ENCODE measurements around the gene SLC44A5. TPM values are rescaled to one million over a fixed set of nuclear protein-coding genes. Genes with fewer than 3 reads are reported as not detected.

SLC44A5 gene
- total and polyA plus RNA-seq, 10 of the 15 experiments (the other 5 are each of a cell fraction or from before 2014, with no cell fraction given), result 0.04 to 1.3 TPM; not detected in 8

- no peak for TF ChIP-seq TCF7 (IDR thresholded peaks at IDR 0.05; ENCODE audit: borderline replicate concordance)
- no peak for TF ChIP-seq SMAD5 (IDR thresholded peaks at IDR 0.05; ENCODE audit: low read depth)
- no peak for TF ChIP-seq ELK1 (IDR thresholded peaks at IDR 0.05; ENCODE audit: low read depth, low read length)
- no peak for TF ChIP-seq PAX8 (IDR thresholded peaks at IDR 0.05)
- no peak for TF ChIP-seq SP1 (IDR thresholded peaks at IDR 0.05; ENCODE audit: low read depth, low read length)
- TF ChIP-seq CREM (IDR thresholded peaks at IDR 0.05; ENCODE audit: low read depth), result no peak
- TF ChIP-seq BCL11A (IDR thresholded peaks at IDR 0.05; ENCODE audit: low read depth, low read length), result no peak
- no peak for TF ChIP-seq CBX3 (IDR thresholded peaks at IDR 0.05; ENCODE audit: borderline replicate concordance, low read depth)
- no peak for TF ChIP-seq IRF3 (IDR thresholded peaks at IDR 0.05)
- no peak for TF ChIP-seq TCF12 (IDR thresholded peaks at IDR 0.05; ENCODE audit: low read depth, low read length)
Measured at GRCh38 chr1:75444220-75444619, 166.7 kb downstream of the SLC44A5 start (continued).

GRCh38 chr1:75440274-75440673 lies 170.6 kb downstream of the SLC44A5 start:
- Histone ChIP-seq H3K4me1 (ENCODE audit: control insufficient read depth, insufficient read depth, low read length) (no peaks in the 10 kb centered on the region), H3K27ac (ENCODE audit: control insufficient read depth, insufficient read depth) (no peak overlapping the region), H3K36me3 (ENCODE audit: control insufficient read depth in 2 of 2, insufficient read depth in 2 of 2, low read length in 1 of 2) (no peaks in the 10 kb centered on the region), H4K20me1 (ENCODE audit: control insufficient read depth, insufficient read depth) (no peaks in the 10 kb centered on the region), H3K27me3 (replicated peaks in 1 of 2; ENCODE audit: control insufficient read depth in 2 of 2, insufficient read depth in 2 of 2, low read length in 1 of 2) (no peaks in the 10 kb centered on the region), H3K9me3 (replicated peaks; ENCODE audit: control insufficient read depth, insufficient read depth, low read length) (no peaks in the 10 kb centered on the region), H3K4me3 (no peak overlapping the region), H3K4me2 (ENCODE audit: control insufficient read depth, insufficient read depth) (no peak overlapping the region), H2AFZ (ENCODE audit: control insufficient read depth, low read depth, low read length) (no peak overlapping the region), H3K9ac (ENCODE audit: control insufficient read depth, insufficient read depth, low read length) (no peak overlapping the region), H3K79me2 (ENCODE audit: control insufficient read depth, insufficient read depth, low read length) (no peaks in the 10 kb centered on the region)
- FAIRE-seq (no peak), DNase-seq (ENCODE audit: low read depth, low spot score) (no peak), ATAC-seq (no peak)
- in situ Hi-C loops (cut with MboI), result no loop called here
- intact Hi-C loops (cut with micrococcal nuclease; ENCODE audit: unreplicated experiment), result no loop called here
- no TSS peak for BruUV-seq (replicated peaks)
- ChIA-PET RAD21 (ENCODE audit: unreplicated experiment) (no interaction called here), POLR2A (no interaction called here), CTCF (no interaction called here), SMC1A (ENCODE audit: uncharacterized antibody, unreplicated experiment) (interaction anchor here (0.6 kb wide), 1 partner anchor 411 kb away, joined by 3 read pairs; no protein-coding TSS in a partner anchor)
- WGBS (ENCODE audit: insufficient coverage, insufficient replicate concordance, low lambda C conversion rate, missing lambda C conversion rate), result 0% methylated on average over 2 of the region's 2 CpGs
- TF ChIP-seq NFXL1 (IDR thresholded peaks at IDR 0.05; ENCODE audit: borderline replicate concordance) (no peak), EZH2 (IDR thresholded peaks at IDR 0.05; ENCODE audit: borderline replicate concordance, control insufficient read depth, low read depth, low read length) (no peak), SMARCA5 (IDR thresholded peaks at IDR 0.05) (no peak), ZBED1 (IDR thresholded peaks at IDR 0.05; ENCODE audit: borderline replicate concordance) (no peak), PAX5 (IDR thresholded peaks at IDR 0.05; ENCODE audit: borderline replicate concordance, low read depth, low read length) (no peak), CTCF (IDR thresholded peaks at IDR 0.05 in 2 of 3, conservative IDR thresholded peaks at IDR 0.05 in 1 of 3; ENCODE audit: control insufficient read depth in 2 of 3, extremely low read depth in 1 of 3, insufficient read depth in 1 of 3, low read depth in 3 of 3, low read length in 3 of 3) (no peak), MYC (IDR thresholded peaks at IDR 0.05; ENCODE audit: insufficient read depth, insufficient read length, insufficient replicate concordance, low read length, severe bottlenecking) (no peak), NRF1 (conservative IDR thresholded peaks at IDR 0.05; ENCODE audit: low read depth, low read length) (no peak), RELB (IDR thresholded peaks at IDR 0.05; ENCODE audit: low read depth) (no peak), ATF3 (IDR thresholded peaks at IDR 0.05; ENCODE audit: borderline replicate concordance, extremely low read depth, low read depth, low read length) (no peak)

Data from GM12878 (cell line).